Upper lobe of right lung (tissue), 1 donor: ENCODE results near the gene SEBOX. TPM values are rescaled to one million over a fixed set of nuclear protein-coding genes. Genes with fewer than 3 reads are reported as not detected.

Experiments used
- ATAC-seq: fragments of 200-7000 bp; cut with Tn5 transposase; one replicate; pipeline ENCODE4 v1.9.1; 2020; ENCODE audit warnings: mild to moderate bottlenecking, moderate library complexity
- DNase-seq: peaks from one replicate; pipeline ENCODE4 v3.0.0-alpha.2; 2020
- H3K27ac ChIP-seq: fragments of 200-600 bp; one replicate; pipeline ENCODE4 v1.8.0; 2022
- H3K27me3 ChIP-seq: fragments of 200-600 bp; one replicate; pipeline ENCODE4 v1.8.0; 2022; ENCODE audit warnings: mild to moderate bottlenecking
- H3K36me3 ChIP-seq: fragments of 200-600 bp; one replicate; pipeline ENCODE4 v1.8.0; 2022
- H3K4me1 ChIP-seq: fragments of 200-600 bp; one replicate; pipeline ENCODE4 v1.8.0; 2022
- H3K4me3 ChIP-seq: fragments of 200-600 bp; one replicate; pipeline ENCODE4 v1.8.0; 2022; ENCODE audit warnings: mild to moderate bottlenecking
- H3K9me3 ChIP-seq: fragments of 200-600 bp; one replicate; pipeline ENCODE4 v1.8.0; 2022
- intact Hi-C: fragments of 100-400 bp; cut with DNase I; formaldehyde crosslinking; loops from one replicate; pipeline ENCODE4 v1.11.0; 2022
- total RNA-seq: library from RNA; stranded (reverse); fragmentation: NEBNext Ultra II Directional; extraction: Animal tissue kit (Norgen Biotek cat#: 25700); gene quantifications from one replicate; pipeline ENCODE4 v1.2.1, GENCODE V29; 2021
- TF ChIP-seq, protein P1 (sequence below): fragments of 200-600 bp; IDR thresholded peaks from one replicate; pipeline ENCODE4 v1.8.0; 2022; ENCODE audit warnings: antibody characterized with exemption
- donor health status: DM: no; HTN: yes; CAD: no; lungs with severe emphysema.

SEBOX gene
- total RNA-seq, 1 donor from 2014 or later, result not detected

DNA sequence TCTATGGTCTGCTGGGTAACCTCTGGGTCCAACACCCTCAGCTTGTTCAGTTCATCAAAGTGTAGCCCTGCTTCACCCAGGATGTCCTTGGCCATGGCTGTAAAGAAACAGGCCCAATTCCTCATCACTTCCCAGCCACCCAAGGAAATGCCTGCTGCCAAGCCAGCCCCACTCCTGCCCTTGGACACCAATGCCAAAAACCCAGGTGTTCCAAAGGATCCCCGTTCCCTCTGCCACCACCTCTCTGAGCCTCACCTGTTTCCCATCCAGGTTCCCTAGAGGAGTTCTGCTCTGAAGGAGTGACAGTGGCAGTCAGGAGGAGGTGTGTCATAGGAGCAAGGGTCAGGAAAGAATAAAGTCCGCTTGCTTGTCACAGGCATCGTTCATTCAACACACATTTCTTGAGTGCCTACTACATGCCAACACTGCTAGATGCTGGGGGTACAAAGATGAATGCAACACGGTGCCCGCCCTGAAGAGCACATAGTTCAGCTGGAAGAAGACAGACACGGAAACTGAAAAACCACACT is 33.0 kb downstream of the SEBOX start:
- no peak for DNase-seq

DNA sequence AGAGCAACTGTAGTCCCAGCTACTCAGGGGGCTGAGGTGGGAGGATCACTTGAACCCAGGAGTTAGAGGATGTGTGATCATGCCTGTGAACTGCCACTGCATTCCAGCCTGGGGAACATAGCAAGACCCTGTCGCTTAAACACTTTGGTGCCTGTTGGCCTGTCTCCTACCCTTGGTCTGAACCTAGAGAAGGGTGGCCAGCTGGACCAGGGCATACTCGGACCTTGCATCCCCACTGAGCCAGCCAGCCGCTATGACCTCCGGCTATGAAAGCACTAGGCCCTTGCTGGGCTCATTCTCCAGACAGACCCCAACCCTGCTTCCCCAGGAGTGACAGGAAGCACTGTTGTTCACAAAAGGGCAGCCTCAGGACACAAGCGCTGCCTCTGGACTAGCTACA is 34.3 kb downstream of the SEBOX start:
- ATAC-seq, result no peak

More for the DNA sequence above, 33.0 kb downstream of the SEBOX start:
- TF ChIP-seq, protein P1, sequence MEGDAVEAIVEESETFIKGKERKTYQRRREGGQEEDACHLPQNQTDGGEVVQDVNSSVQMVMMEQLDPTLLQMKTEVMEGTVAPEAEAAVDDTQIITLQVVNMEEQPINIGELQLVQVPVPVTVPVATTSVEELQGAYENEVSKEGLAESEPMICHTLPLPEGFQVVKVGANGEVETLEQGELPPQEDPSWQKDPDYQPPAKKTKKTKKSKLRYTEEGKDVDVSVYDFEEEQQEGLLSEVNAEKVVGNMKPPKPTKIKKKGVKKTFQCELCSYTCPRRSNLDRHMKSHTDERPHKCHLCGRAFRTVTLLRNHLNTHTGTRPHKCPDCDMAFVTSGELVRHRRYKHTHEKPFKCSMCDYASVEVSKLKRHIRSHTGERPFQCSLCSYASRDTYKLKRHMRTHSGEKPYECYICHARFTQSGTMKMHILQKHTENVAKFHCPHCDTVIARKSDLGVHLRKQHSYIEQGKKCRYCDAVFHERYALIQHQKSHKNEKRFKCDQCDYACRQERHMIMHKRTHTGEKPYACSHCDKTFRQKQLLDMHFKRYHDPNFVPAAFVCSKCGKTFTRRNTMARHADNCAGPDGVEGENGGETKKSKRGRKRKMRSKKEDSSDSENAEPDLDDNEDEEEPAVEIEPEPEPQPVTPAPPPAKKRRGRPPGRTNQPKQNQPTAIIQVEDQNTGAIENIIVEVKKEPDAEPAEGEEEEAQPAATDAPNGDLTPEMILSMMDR, result no peak
- Histone ChIP-seq H3K4me1 (peaks cover 26% of the 10 kb centered on the region), H3K4me3 (no peak overlapping the region), H3K9me3 (no peaks in the 10 kb centered on the region), H3K27ac (no peak overlapping the region), H3K36me3 (peaks cover 49% of the 10 kb centered on the region), H3K27me3 (no peaks in the 10 kb centered on the region)
- intact Hi-C loops, result no loop called here
- no peak for ATAC-seq

DNA sequence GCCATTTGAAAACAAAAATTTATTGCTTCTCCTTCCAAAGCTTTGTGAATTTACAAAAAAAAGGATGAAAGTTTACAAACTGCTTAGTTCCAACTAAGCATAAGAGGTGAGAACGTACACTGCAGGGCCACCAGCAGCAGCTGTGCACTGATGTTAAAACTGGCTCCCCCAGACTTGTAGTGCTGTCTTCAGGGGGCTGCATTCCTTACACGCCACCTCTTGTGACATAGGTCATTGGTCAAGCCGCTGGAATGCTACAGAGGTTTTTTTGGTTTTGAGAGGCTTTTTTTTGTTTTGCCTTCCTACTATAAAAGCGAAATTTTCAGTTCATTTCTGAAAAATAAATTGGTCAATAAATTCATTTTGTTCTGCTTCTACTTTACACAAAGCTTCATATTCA is 36.7 kb downstream of the SEBOX start:
- no peaks in the 10 kb centered on the region for H3K9me3 ChIP-seq
- ATAC-seq (no peak), DNase-seq (no peak)
- H3K27me3 ChIP-seq, result no peaks in the 10 kb centered on the region
- intact Hi-C loops, result no loop called here
- peaks cover 49% of the 10 kb centered on the region for H3K36me3 ChIP-seq
- H3K27ac ChIP-seq, result no peak overlapping the region
- TF ChIP-seq, protein P1, result no peak
- peaks cover 22% of the 10 kb centered on the region for H3K4me1 ChIP-seq
- no peak overlapping the region for H3K4me3 ChIP-seq

More for the DNA sequence above, 34.3 kb downstream of the SEBOX start:
- no peaks in the 10 kb centered on the region for H3K9me3 ChIP-seq
- no peak for DNase-seq
- no peak overlapping the region for H3K4me3 ChIP-seq
- H3K4me1 ChIP-seq, result peaks cover 18% of the 10 kb centered on the region
- H3K36me3 ChIP-seq, result peaks cover 49% of the 10 kb centered on the region
- TF ChIP-seq, protein P1, result no peak
- H3K27me3 ChIP-seq, result no peaks in the 10 kb centered on the region
- intact Hi-C loops, result no loop called here
- no peak overlapping the region for H3K27ac ChIP-seq

DNA sequence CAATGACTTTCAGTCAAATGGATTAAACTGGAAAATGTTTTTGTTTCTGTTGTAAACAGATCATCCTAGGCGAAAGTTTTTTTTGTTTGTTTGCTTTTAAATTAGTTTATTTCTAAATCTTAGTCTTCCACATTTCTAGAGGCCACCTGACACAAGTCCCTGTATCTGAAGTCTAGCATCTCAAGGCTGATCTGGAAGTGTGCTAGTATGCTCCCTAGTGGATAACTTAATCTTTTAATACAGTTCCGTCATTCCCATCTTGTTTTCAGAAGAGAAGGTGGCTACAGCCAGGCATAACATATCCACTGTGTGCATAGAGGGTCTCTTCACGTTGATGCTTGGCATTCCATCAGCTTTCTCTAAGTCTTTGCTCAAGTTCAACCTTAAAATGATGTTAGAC is 37.3 kb downstream of the SEBOX start:
- Histone ChIP-seq H3K27me3 (no peaks in the 10 kb centered on the region), H3K9me3 (no peaks in the 10 kb centered on the region), H3K36me3 (peaks cover 49% of the 10 kb centered on the region), H3K27ac (peak overlapping the region; percentile 6), H3K4me3 (no peak overlapping the region), H3K4me1 (peaks cover 21% of the 10 kb centered on the region)
- TF ChIP-seq, protein P1, result no peak
- no peak for ATAC-seq
- DNase-seq, result no peak
- intact Hi-C loops, result no loop called here

DNA sequence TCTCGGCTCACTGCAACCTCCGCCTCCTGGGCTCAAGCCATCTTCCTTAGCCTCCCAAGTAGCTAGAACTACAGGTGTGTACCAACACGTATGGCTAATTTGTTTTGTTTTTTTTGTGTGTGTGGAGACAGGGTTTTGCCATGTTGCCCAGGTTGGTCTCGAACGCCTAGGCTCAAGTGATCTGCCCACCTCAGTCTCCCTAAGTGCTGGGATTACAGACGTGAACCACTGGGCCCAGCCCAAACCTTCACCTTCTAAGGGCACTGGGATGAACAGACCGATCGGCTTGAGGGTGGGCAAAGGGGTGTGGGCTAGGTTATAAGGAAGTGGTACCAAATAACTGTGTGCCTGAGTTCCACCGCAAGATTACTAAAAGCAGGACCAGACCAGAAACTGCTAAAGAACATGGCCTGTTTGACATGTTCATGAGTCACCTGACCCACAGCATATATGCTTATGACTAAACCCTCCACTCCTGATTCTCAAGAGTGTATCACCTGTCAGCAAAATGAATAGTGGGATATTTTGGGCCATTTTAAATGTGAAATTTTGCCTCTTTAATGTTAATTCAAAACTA is 37.9 kb downstream of the SEBOX start:
- ATAC-seq, result no peak
- intact Hi-C loops, result no loop called here
- peaks cover 48% of the 10 kb centered on the region for H3K36me3 ChIP-seq
- TF ChIP-seq, protein P1, result no peak
- peaks cover 21% of the 10 kb centered on the region for H3K4me1 ChIP-seq
- DNase-seq, result no peak
- H3K27ac ChIP-seq, result peak overlapping the region; percentile 6
- H3K4me3 ChIP-seq, result no peak overlapping the region
- H3K9me3 ChIP-seq, result no peaks in the 10 kb centered on the region
- H3K27me3 ChIP-seq, result no peaks in the 10 kb centered on the region
